Keratinocyte (primary cell): Measurements from ENCODE around the gene SCAP. TPM values are rescaled to one million over a fixed set of nuclear protein-coding genes. Genes with fewer than 3 reads are reported as not detected.

ENCODE experiments used
- DNase-seq: peaks from one replicate; pipeline ENCODE4 v3.0.0-alpha.2; 2011; ENCODE audit warnings: low read depth, missing footprints, low spot score
- FAIRE-seq: peaks from 2 replicates; lab custom pipeline; 2011; peaks lifted over from hg19 to GRCh38; lab: Jason Lieb, UNC
- H2AFZ ChIP-seq: 2 replicates; pipeline ENCODE4 v1.6.0; 2012; ENCODE audit warnings: low read length, control low read depth, inconsistent platforms; ENCODE audit not compliant: control insufficient read depth
- H3K27ac ChIP-seq: 2 replicates; pipeline ENCODE4 v1.5.1; 2011; ENCODE audit warnings: low read length; ENCODE audit not compliant: control insufficient read depth, insufficient read depth
- H3K27me3 ChIP-seq: 3 replicates; pipeline ENCODE4 v1.6.0; 2011; ENCODE audit warnings: low read length; ENCODE audit not compliant: control insufficient read depth, insufficient read depth; ENCODE audit errors: extremely low read depth
- H3K36me3 ChIP-seq, 2 experiments: 2 replicates in 1 of 2; 3 replicates in 1 of 2; pipeline ENCODE4 v1.5.1; 2011; ENCODE audit warnings: low read length in 2 of 2, mild to moderate bottlenecking in 1 of 2; ENCODE audit not compliant: control insufficient read depth in 2 of 2, insufficient read depth in 2 of 2; ENCODE audit errors: extremely low read depth in 1 of 2
- H3K4me1 ChIP-seq: 3 replicates; pipeline ENCODE4 v1.5.1; 2011; ENCODE audit warnings: low read length; ENCODE audit not compliant: control insufficient read depth, insufficient read depth; ENCODE audit errors: extremely low read depth
- H3K4me2 ChIP-seq: 3 replicates; pipeline ENCODE4 v1.6.0; 2011; ENCODE audit warnings: low read depth, low read length; ENCODE audit not compliant: control insufficient read depth, insufficient read depth; ENCODE audit errors: extremely low read depth
- H3K4me3 ChIP-seq, 3 experiments: fragments of 200-600 bp in 1 of 3; sonication (generic) in 1 of 3; 2 replicates in 2 of 3; 3 replicates in 1 of 3; pipeline ENCODE4 v1.5.1; 2011 to 2016; ENCODE audit warnings: low read length in 3 of 3, mild to moderate bottlenecking in 3 of 3, control low read depth in 2 of 3, inconsistent platforms in 1 of 3, low read depth in 1 of 3, mixed read lengths in 1 of 3, mixed run types in 1 of 3, moderate library complexity in 1 of 3; ENCODE audit not compliant: control insufficient read depth in 2 of 3, insufficient read depth in 2 of 3; ENCODE audit errors: extremely low read depth in 1 of 3
- H3K79me2 ChIP-seq: 2 replicates; pipeline ENCODE4 v1.6.0; 2012; ENCODE audit warnings: low read length; ENCODE audit not compliant: control insufficient read depth, insufficient read depth
- H3K9ac ChIP-seq: 3 replicates; pipeline ENCODE4 v1.6.0; 2011; ENCODE audit warnings: low read length; ENCODE audit not compliant: control insufficient read depth, insufficient read depth; ENCODE audit errors: extremely low read depth
- H3K9me1 ChIP-seq: 3 replicates; pipeline ENCODE4 v1.6.0; 2011; ENCODE audit warnings: low read length; ENCODE audit not compliant: control insufficient read depth, insufficient read depth; ENCODE audit errors: extremely low read depth
- H3K9me3 ChIP-seq: 2 replicates; pipeline ENCODE4 v1.5.1; 2012; ENCODE audit warnings: low read depth, low read length; ENCODE audit not compliant: control insufficient read depth
- H4K20me1 ChIP-seq: 3 replicates; pipeline ENCODE4 v1.6.0; 2011; ENCODE audit warnings: low read length; ENCODE audit not compliant: control insufficient read depth, insufficient read depth; ENCODE audit errors: extremely low read depth
- EZH2 ChIP-seq: IDR thresholded peaks from one replicate; pipeline ENCODE4 v1.6.1; 2012; ENCODE audit warnings: inconsistent platforms, mild to moderate bottlenecking, low read length, moderate library complexity
- dilution Hi-C: fragments of 300-500 bp; cut with MboI; formaldehyde crosslinking; loops from one replicate; pipeline ENCODE4 v1.7.0; 2020; ENCODE audit warnings: low sequenced_read_pairs; ENCODE audit not compliant: extremely low pct_ligation_motif_present
- polyA plus RNA-seq, 5 experiments: library from polyadenylated mRNA; depleted of rRNA in 3 of 5; stranded (reverse) in 3 of 5; stranded (forward) in 1 of 5; unstranded in 1 of 5; fragments of >200 nt; gene quantifications; 1 replicate in 1 of 5; 2 replicates in 3 of 5; 3 replicates in 1 of 5; pipeline versions ENCODE4 v1.2.1 to v1.2.3, GENCODE V29; 2011 to 2012; ENCODE audit warnings: missing spikeins in 2 of 5, low read depth in 1 of 5, low replicate concordance in 1 of 5
- TF ChIP-seq, protein P1 (sequence below), 3 experiments: IDR thresholded peaks in 1 of 3; conservative IDR thresholded peaks in 1 of 3; optimal IDR thresholded peaks in 1 of 3; 2 replicates in 2 of 3; 3 replicates in 1 of 3; pipeline versions ENCODE3 to v1.5.1; 2011; ENCODE audit warnings: low read length in 3 of 3, mild to moderate bottlenecking in 3 of 3, moderate library complexity in 2 of 3, control low read depth in 1 of 3, inconsistent platforms in 1 of 3; ENCODE audit not compliant: insufficient read depth in 2 of 3; ENCODE audit errors: extremely low read depth in 1 of 3

SCAP gene
- polyA plus RNA-seq, 1 donor (not counting 4 experiments of a cell fraction or from before 2014, with no cell fraction given): 17.7 TPM

DNA sequence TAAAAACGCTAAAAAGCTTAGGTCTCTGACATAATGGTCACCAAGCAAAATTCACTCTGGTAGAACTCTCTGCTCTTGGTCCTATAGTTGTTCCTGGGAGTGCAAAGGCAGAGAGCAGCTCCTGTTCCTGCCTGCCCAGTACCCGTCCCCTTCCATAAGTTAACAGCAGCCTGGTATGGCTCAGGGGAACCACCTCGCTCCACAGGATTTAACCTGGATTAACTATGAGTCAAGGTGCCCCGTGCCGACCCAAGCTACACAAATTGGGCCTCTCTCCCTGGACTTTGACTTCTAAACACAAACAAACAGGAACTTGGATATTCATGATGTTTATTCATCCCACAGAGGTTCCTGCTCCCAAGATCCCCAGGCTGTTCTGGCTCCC, 32.1 kb downstream of the SCAP start:
- no peak for TF ChIP-seq EZH2
- TF ChIP-seq, protein P1, sequence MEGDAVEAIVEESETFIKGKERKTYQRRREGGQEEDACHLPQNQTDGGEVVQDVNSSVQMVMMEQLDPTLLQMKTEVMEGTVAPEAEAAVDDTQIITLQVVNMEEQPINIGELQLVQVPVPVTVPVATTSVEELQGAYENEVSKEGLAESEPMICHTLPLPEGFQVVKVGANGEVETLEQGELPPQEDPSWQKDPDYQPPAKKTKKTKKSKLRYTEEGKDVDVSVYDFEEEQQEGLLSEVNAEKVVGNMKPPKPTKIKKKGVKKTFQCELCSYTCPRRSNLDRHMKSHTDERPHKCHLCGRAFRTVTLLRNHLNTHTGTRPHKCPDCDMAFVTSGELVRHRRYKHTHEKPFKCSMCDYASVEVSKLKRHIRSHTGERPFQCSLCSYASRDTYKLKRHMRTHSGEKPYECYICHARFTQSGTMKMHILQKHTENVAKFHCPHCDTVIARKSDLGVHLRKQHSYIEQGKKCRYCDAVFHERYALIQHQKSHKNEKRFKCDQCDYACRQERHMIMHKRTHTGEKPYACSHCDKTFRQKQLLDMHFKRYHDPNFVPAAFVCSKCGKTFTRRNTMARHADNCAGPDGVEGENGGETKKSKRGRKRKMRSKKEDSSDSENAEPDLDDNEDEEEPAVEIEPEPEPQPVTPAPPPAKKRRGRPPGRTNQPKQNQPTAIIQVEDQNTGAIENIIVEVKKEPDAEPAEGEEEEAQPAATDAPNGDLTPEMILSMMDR (optimal IDR thresholded peaks at IDR 0.05 in 1 of 3, IDR thresholded peaks at IDR 0.05 in 1 of 3, conservative IDR thresholded peaks at IDR 0.05 in 1 of 3; ENCODE audit: extremely low read depth in 1 of 3, insufficient read depth in 2 of 3, low read length in 3 of 3): no peak
- H3K4me1 ChIP-seq: peaks cover 22% of the 10 kb centered on the region
- H3K4me2 ChIP-seq: peak overlapping the region; percentile 99
- H3K79me2 ChIP-seq: peaks cover 30% of the 10 kb centered on the region
- no peak for DNase-seq
- no peaks in the 10 kb centered on the region for H3K9me1 ChIP-seq
- peak overlapping the region; percentile 79 for H3K9ac ChIP-seq
- no peaks in the 10 kb centered on the region for H3K9me3 ChIP-seq
- no peaks in the 10 kb centered on the region for H4K20me1 ChIP-seq
- peak overlapping the region; percentile 97 for H3K27ac ChIP-seq
- dilution Hi-C loops: no loop called here
- peaks cover 4 to 18% of the 10 kb centered on the region in 2 experiments for H3K36me3 ChIP-seq
- H2AFZ ChIP-seq: peak overlapping the region; percentile 10
- FAIRE-seq: peak; percentile 69
- H3K27me3 ChIP-seq: no peaks in the 10 kb centered on the region
- H3K4me3 ChIP-seq: peak overlapping the region in 2 of 3 experiments; percentile 72

DNA sequence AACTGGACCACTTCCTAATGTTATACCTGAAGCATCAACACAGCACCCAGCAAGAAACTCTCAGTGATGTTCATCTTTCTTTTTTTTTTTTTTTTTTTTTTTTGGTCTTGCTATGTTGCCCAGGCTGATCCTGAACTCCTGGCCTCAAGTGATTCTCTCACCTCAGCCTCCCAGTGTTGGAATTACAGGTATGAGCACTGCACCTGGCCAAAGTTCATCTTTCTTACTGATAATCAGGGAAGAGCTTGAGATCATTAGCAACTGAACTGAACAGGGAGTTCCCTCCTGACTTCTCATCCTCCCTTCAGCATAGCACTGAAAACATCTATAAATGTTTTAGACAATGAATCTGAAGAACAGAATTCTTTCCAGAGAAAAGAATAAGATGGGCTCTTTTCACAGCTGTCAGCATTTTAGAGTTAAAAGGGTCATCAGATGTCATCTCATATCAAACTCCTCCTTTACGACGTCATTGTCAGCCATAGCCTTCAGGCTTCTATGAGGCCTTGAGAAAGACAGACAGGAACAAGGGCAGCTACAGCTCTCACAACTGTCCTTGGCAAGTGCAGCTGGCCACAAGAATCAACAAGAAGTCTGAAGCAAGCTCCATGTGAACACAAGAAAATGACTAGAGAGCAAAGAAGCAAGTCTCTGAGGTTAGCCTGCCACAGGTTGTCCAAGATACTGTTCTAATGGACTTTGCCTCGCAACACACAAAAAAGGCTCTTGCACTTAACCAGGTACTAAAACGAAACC, 33.8 kb downstream of the SCAP start:
- Histone ChIP-seq H3K27ac (no peak overlapping the region), H3K9me1 (no peaks in the 10 kb centered on the region), H3K79me2 (peaks cover 25% of the 10 kb centered on the region), H3K4me2 (no peak overlapping the region), H3K9ac (no peak overlapping the region), H2AFZ (no peak overlapping the region), H3K9me3 (no peaks in the 10 kb centered on the region), H4K20me1 (no peaks in the 10 kb centered on the region), H3K4me3 (no peak overlapping the region), H3K27me3 (no peaks in the 10 kb centered on the region), H3K36me3 (peaks cover 4 to 18% of the 10 kb centered on the region in 2 experiments), H3K4me1 (peaks cover 22% of the 10 kb centered on the region)
- no peak for FAIRE-seq
- no peak for TF ChIP-seq EZH2
- TF ChIP-seq, protein P1 (optimal IDR thresholded peaks at IDR 0.05 in 1 of 3, IDR thresholded peaks at IDR 0.05 in 1 of 3, conservative IDR thresholded peaks at IDR 0.05 in 1 of 3; ENCODE audit: extremely low read depth in 1 of 3, insufficient read depth in 2 of 3, low read length in 3 of 3): no peak
- no peak for DNase-seq
- dilution Hi-C loops: no loop called here
